ENCODE data around the gene MYLK3.
"Not testable (repeated sequence)": the region's sequence is repeated elsewhere in the genome, so short reads cannot be mapped to it uniquely, and the experiment has no call there.

The MYLK3 gene

DNA sequence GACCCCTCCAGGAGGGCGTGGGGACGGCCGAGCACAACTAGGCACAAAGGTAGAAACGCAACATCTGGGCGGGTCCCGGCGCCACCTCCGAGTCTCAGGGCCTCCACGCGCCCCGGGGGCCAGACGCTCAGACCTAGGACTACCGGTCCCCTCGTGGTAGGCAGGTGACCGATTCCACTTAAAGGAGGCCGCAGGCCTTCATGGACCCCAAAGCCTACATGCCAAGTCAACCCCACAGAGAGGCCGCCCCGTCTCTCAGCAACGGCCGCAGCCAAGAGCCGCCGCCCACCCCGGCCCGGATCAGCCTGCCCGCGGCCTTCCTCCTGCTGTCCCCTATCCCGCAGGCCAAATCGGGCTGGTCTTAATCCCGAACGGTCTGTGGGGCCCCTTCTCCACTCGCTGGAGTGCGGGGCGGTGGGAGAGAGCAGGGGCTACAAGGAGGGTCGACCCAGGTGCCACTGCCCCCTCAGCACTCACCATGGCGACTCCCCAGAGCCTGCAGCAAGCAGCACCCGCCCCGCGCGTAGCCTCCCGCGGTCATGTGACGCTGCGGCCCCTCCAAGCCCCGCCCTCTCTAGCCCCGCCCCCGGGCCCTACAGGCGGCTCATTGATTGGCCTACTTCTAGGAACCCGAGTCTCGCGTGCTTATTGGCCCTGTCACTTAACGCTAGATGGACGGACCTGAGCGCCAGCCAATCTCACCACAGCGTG, 59.3 kb downstream of the MYLK3 start, which contains the start of gene VPS35:
Gene VPS35, minus strand, starts transcription at position 525 of the 711 bp plus-strand sequence. Its CDS starts 45 bp downstream, at position 480.
- DNase-seq = peak; percentile 95 to 96

DNA sequence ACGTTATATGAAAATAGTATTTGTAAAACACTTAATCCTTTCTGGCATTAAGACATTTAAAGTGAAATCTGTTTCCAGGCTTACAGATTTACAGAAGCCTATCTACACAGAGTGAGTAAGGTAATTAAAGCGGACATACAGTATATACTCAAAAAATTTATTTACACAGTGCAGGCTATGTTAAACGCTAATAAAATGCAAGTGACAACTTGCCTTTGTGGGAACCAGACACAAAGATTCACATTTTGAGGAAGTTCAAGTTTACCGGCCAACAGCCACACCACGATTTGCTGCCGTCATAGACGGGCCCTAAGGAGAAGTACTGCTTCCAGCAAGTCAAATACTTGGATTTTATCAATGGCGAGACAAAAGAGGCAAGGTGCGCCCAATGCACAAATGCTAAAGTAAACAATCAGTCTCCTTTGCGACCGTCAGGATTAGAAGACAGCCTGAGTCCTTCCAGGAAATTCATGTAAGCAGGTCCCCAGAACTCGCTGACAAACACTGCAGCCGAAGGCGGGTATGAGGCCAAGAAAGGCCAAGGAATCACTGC, 60.0 kb downstream of the MYLK3 start:
- peak; percentile 76 to 77 for DNase-seq

DNA sequence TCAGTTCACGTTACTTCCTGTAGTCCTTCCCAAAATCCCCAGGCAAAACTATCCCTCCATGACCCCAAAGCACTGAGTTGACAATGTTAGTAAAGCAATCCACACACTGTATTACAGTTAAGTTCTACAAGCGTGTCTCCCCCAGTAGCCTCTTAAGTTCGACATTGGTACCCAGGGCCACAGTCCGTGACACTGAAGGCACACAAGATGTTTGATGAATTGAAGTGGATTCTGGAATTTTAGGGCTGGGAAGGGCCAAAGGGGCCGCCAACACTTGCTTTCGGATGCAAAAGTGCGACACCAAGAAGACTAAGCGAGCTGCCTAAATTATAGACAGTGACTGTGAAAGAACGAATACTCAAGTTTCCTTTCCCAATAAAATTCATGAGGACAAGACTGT, 60.7 kb downstream of the MYLK3 start:
- DNase-seq = no peak

DNA sequence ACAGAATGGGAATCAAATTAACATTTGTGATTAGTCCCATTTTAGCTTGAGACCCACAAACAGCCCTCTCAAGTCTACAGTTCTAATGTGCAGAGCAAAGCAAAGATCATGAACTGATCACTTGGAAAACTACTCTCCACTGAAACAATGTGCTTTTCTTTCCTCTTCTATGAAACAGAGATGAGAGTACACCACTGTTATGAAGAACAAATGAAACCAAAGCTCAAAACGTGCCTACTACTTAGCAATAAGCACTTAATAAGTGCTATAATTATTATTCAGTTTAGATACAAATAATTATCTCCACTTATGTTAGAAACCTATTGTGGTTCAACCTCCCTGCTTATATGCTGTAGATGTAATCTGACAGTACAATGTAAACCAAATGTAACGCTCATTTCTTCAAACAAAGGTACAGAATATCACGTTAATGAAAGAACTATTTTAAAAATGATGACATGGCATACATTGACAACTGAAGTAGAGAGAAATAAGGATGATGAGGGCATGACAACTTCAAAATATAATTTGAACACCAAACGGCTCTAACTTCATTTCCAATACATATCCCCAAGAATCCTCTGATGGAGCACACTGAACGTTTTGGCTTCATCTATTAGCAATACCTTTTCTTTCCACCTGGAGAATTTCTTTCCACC, 61.2 kb downstream of the MYLK3 start:
- DNase-seq = no peak

DNA sequence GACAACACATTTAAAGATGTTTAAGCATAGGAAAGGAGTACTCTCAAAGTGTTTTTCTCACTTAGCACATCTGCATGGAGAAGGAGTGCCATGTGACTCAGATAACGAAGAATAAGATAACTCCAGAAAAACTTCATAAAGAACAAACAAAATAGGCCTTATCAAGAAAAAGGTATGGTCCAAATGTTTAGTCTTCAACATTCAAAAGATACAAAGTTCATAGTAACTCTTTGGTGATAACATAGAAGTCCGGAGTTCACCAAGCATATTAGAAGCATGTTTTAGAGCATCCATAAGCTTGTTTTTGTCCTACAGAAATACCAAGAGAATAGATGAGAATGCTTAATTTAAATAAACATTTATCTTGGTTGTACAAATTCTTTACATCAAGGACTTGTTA, 66.3 kb downstream of the MYLK3 start:
- DNase-seq = not testable (repeated sequence)

DNA sequence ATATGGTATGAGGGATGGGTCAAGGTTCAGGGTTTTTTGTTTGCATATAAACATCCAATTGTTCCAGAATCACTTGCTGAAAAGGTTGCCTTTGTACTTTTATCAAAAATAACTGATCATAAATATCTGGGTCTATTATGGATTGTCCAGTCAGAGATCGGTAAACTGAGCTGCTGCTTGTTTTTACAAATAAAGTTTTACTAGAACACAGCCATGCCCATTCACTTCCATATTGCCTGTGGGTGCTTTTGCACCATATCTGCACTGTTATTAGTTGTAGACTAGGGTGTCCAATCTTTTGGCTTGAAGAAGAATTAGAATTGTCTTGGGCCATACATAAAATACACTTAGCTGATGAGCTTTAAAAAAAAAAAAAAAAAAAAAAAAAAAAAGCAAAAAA, 70.2 kb downstream of the MYLK3 start:
- not testable (repeated sequence) for DNase-seq

DNA sequence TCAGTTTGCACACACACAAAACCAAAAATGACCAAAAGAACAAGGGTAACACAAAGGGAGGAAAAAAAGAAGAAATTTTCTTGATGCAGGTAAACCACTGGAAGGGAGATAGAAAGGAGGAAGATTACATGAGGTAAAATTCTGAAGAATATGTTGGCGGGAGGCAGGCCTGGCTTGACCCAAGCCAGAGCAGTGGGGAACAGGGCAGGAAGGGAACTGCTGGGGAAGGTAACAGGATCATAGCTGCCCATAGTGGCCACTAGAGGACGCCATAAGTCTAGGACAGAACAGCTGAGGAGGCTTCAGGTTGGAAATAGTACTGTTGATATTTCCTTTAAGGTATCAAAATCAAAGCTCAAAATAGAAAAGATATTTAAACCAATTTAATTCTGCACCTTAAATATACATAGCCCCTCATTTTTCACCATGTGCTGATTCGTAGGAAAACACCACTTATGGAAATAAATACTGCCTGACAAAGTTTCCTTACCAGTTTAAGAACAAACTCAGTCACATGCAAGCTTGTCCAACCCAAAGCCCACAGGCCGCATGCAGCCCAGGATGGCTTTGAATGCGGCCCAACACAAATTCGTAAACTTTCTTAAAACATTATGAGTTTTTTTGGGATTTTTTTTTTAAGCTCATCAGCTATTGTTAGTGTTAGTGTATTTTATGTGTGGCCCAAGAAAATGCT, 74.7 kb downstream of the MYLK3 start:
- DNase-seq = peak; percentile 67 to 75

DNA sequence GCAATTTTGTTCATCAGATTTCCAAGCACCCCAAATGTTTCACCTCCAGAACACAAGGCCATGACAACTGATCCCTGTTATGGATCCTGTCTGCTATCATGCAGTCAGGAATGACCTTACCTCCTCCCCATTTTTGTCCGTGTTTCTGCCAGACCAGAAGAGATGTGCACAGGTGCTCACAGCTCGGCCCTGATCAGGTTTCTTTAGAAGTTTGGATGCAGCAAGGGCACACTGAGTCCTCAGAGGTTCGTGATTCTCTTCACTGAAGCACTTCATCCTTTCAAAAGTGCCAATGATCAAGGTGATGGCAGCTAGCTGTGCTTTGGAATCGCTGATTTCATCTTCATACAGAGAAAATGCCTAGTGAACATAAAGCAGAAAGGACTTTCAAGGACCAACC, 86.0 kb downstream of the MYLK3 start:
- DNase-seq = no peak

DNA sequence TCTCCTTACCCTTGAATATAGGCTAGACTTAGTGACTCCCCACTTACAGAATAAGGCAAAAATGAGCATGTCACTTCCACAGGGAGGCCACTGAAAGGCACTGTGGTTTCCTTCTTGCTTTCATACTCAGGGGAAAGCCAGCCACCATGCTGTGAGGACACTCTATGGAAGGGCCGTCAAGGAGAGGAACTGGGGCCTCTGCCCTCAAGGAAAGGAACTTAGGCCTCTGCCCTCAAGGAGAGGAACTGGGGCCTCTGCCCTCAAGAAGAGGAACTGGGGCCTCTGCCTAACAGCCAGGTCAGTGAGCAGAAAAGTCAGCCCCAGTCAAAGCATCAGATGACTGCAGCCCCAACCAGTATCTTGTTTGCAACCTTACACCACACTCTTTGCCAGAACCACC, 89.2 kb downstream of the MYLK3 start:
- DNase-seq = peak; percentile 94 to 96

Measured in AML-193 (cell line).